Central memory CD8-positive, alpha-beta T cell (primary cell): Measurements from ENCODE around the gene MYO5A.

ENCODE experiments used
- ATAC-seq: fragments of 150-1000 bp; cut with Tn5 transposase; replicated peaks from 2 replicates; pipeline ENCODE4 v1.10.0; 2022; ENCODE audit warnings: mild to moderate bottlenecking, moderate FRiP score, moderate number of reproducible peaks; ENCODE audit not compliant: poor library complexity, severe bottlenecking; ENCODE audit errors: extremely low read depth
- DNase-seq, 2 donors: peaks; one replicate each; pipeline ENCODE4 v3.0.0; 2021; ENCODE audit warnings: low spot score in 2 of 2
- H3K27ac Mint-ChIP-seq: one replicate; pipeline ENCODE4 v1.8.0; 2022; ENCODE audit warnings: low read depth, mild to moderate bottlenecking, moderate library complexity, mixed read lengths
- H3K27me3 Mint-ChIP-seq: one replicate; pipeline ENCODE4 v1.8.0; 2022; ENCODE audit warnings: mixed read lengths
- H3K36me3 Mint-ChIP-seq: one replicate; pipeline ENCODE4 v1.8.0; 2022; ENCODE audit warnings: mild to moderate bottlenecking, moderate library complexity, mixed read lengths; ENCODE audit not compliant: insufficient read depth
- H3K4me1 Mint-ChIP-seq: one replicate; pipeline ENCODE4 v1.8.0; 2022; ENCODE audit warnings: mixed read lengths
- H3K4me3 Mint-ChIP-seq: one replicate; pipeline ENCODE4 v1.8.0; 2022; ENCODE audit warnings: mild to moderate bottlenecking, moderate library complexity, mixed read lengths
- H3K9me3 Mint-ChIP-seq: one replicate; pipeline ENCODE4 v1.8.0; 2022; ENCODE audit warnings: mixed read lengths

Gene MYO5A

DNA sequence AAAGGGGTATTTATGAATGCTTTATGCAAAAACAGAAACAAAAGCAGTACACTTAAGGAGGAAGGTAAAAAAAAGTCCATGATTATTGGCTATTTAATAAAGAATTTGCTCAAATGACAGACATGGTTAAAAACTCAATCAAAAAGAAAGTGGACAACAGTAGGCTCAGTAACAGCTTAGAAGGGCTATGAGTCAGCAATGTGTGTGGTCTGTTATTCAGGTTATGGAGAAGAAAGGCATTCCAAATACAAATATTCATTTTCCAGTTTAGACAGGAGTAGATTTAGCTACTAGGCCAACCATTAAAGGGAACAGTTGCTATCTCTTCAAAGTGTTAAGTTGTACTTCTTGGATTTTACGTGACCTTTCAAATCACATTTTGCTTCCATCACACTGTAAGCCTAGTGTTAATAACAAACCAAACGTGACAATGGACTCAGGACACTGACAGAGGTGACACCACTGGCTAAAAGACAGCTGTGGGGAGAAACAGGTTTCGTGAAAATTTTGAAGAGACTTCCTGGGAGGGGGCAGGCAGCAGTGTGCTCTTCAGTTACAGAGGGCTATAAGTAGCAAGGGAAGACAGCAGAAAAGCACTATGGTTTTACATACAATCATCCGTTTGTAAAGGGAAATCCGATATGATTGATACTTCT, 191.4 kb downstream of the MYO5A start:
- Mint-ChIP-seq H3K4me3 (no peak overlapping the region), H3K27ac (peak overlapping the region; percentile 29), H3K27me3 (no peaks in the 10 kb centered on the region), H3K36me3 (peaks cover 25% of the 10 kb centered on the region), H3K9me3 (no peaks in the 10 kb centered on the region), H3K4me1 (no peaks in the 10 kb centered on the region)
- DNase-seq (no peak), ATAC-seq (no peak)

DNA sequence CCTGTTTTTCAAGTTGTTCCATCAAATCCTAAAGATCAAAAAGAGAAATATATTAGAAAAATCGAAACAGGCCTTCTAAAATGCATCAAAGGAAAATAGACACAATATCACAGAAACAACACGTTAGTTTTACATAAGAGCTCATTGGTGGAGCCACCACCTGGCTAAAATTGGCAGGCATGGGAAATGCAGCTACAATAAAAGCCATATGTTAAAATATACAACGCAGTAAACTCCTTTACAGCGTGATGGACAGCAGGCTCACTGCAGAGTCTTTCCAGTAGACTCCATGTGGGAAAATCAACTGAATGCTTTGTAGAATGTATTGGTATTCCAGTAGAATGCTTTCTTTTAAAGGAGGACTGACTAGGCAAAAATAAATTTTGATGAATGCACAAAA, 192.2 kb downstream of the MYO5A start:
- Mint-ChIP-seq H3K36me3 (peaks cover 23% of the 10 kb centered on the region), H3K27me3 (no peaks in the 10 kb centered on the region)

GRCh38 chr15:52334491-52335160, 194.1 kb downstream of the MYO5A start:
- Mint-ChIP-seq H3K36me3 (peaks cover 18% of the 10 kb centered on the region), H3K4me1 (peaks cover 10% of the 10 kb centered on the region), H3K9me3 (no peaks in the 10 kb centered on the region), H3K4me3 (no peak overlapping the region), H3K27ac (no peak overlapping the region), H3K27me3 (no peaks in the 10 kb centered on the region)
- ATAC-seq (no peak), DNase-seq (no peak)

More for the DNA sequence above, 192.2 kb downstream of the MYO5A start:
- H3K27ac Mint-ChIP-seq: no peak overlapping the region
- H3K4me3 Mint-ChIP-seq: no peak overlapping the region
- ATAC-seq (no peak), DNase-seq (no peak)
- no peaks in the 10 kb centered on the region for H3K9me3 Mint-ChIP-seq
- peaks cover 5% of the 10 kb centered on the region for H3K4me1 Mint-ChIP-seq

- Mint-ChIP-seq H3K4me1 (peaks cover 10% of the 10 kb centered on the region), H3K4me3 (no peak overlapping the region), H3K27ac (peak overlapping the region; percentile 44), H3K36me3 (peaks cover 37% of the 10 kb centered on the region), H3K27me3 (no peaks in the 10 kb centered on the region), H3K9me3 (no peaks in the 10 kb centered on the region)
- peak; percentile 98 for ATAC-seq
- peak in 1 of 2 donors; percentile 40 for DNase-seq
Observed at GRCh38 chr15:52331490-52332240, 197.0 kb downstream of the MYO5A start.

DNA sequence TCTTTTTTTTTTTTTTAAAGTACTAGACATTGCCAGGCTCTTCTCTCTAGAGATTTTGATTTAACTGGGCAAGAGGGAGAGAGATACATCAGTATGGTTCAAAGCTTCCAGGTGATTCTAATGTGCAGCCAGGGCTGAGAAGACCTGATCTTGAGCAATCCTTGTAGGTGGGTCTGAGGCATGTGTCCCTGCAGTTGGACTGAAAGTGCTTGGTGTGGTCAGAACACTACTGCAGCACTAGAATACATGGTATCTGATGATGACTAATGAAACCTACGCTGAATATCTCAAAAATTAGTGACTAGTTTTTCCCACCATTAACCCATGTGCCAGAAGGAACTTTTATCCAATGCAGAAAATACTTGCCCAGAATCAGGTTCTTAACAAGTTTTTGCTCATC, 198.7 kb downstream of the MYO5A start:
- ATAC-seq (no peak), DNase-seq (no peak)
- H3K27me3 Mint-ChIP-seq: no peaks in the 10 kb centered on the region
- H3K9me3 Mint-ChIP-seq: no peaks in the 10 kb centered on the region
- peaks cover 44% of the 10 kb centered on the region for H3K36me3 Mint-ChIP-seq
- no peak overlapping the region for H3K27ac Mint-ChIP-seq
- H3K4me3 Mint-ChIP-seq: no peak overlapping the region
- peaks cover 10% of the 10 kb centered on the region for H3K4me1 Mint-ChIP-seq

DNA sequence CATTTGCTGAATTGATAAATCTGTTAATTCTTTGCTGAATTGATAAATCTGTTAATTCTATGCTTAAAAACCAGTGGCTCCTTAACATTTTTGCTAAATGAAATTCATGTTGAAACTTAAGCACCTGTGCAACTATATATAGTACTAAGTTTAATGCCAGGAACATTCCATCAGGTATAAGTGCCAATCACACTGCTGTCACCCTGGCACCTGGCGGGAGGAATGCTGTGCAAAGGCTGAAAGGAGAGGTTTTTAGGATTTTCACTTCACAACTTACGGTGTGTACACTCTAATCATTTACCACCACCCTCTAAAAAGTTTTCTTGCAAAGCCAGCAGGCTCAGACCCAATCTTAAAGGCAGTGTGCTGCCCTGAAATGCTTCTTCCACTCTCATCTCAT, 199.5 kb downstream of the MYO5A start:
- ATAC-seq (no peak), DNase-seq (no peak)
- Mint-ChIP-seq H3K36me3 (peaks cover 44% of the 10 kb centered on the region), H3K27me3 (no peaks in the 10 kb centered on the region), H3K4me3 (no peak overlapping the region), H3K4me1 (peaks cover 10% of the 10 kb centered on the region), H3K27ac (peak overlapping the region; percentile 0), H3K9me3 (no peaks in the 10 kb centered on the region)

DNA sequence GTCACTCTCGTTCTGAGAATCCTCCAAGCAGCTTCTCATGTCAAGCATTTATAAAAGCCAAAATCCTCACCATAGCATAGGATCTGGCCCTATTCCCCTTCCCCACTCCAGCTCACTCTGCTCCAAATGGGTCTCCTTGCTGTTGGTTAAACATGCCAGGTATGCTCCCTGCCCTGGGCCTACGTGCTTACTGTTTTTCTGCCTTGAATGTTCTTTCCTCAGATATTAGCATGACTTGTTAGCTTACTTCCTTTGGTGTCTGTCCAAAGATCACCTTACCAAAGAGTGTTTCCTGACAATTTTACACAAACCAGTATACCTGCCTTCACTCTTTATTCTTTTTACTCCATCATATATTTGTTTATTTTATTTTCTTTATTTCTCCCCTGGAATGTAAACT, 200.0 kb downstream of the MYO5A start:
- Mint-ChIP-seq H3K9me3 (no peaks in the 10 kb centered on the region), H3K27me3 (no peaks in the 10 kb centered on the region), H3K4me3 (no peak overlapping the region), H3K27ac (peak overlapping the region; percentile 0), H3K4me1 (peaks cover 10% of the 10 kb centered on the region), H3K36me3 (peaks cover 45% of the 10 kb centered on the region)
- no peak for ATAC-seq
- DNase-seq: no peak

GRCh38 chr15:52326756-52327155, 201.9 kb downstream of the MYO5A start:
- ATAC-seq (no peak), DNase-seq (no peak)
- Mint-ChIP-seq H3K27ac (no peak overlapping the region), H3K36me3 (peaks cover 54% of the 10 kb centered on the region), H3K27me3 (no peaks in the 10 kb centered on the region), H3K4me3 (no peak overlapping the region), H3K9me3 (no peaks in the 10 kb centered on the region), H3K4me1 (peaks cover 7% of the 10 kb centered on the region)

- ATAC-seq: no peak
- peaks cover 66% of the 10 kb centered on the region for H3K36me3 Mint-ChIP-seq
Observed at GRCh38 chr15:52324109-52324508, 204.6 kb downstream of the MYO5A start.

DNA sequence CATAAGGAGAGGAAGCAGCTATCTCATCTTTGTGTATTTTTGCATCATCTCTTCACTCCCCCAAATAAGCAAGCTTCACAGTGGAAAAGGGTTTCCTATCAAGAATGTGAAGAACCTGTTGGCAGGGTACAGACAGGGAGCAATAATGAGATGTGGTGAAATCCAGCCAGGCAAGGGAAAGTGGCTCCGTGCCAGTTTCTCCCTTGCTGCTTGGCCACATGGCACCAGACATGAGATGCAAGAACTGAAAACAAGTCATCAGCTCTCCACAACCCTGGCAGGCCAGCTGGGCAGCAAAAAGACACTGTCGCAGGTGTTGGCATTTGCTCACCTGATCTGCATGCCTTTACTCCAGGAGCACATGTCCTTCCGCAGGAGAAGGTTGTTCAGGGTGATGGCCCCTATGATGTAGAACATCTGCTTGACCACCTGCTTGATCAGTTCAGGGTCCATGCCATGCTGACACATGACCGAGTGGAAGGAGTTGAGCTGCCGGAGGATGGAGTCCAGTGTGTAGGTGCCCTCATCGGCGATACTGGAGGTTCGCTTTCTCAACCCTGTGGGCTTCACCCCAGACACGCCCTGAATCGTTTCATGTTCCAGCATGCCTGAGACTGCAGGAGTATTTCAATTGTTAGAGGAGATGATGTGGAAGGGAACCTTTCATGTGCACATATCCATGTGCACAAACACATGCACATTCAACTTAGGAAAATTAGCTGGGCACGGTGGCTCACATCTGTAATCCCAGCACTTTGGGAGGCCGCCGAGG, 209.8 kb downstream of the MYO5A start:
- Mint-ChIP-seq H3K4me3 (no peak overlapping the region), H3K27ac (no peak overlapping the region), H3K4me1 (no peaks in the 10 kb centered on the region), H3K36me3 (peaks cover 70% of the 10 kb centered on the region), H3K27me3 (no peaks in the 10 kb centered on the region), H3K9me3 (no peaks in the 10 kb centered on the region)
- DNase-seq: no peak
- no peak for ATAC-seq

More at GRCh38 chr15:52324109-52324508, 204.6 kb downstream of the MYO5A start:
- H3K4me1 Mint-ChIP-seq: no peaks in the 10 kb centered on the region
- no peaks in the 10 kb centered on the region for H3K27me3 Mint-ChIP-seq
- no peaks in the 10 kb centered on the region for H3K9me3 Mint-ChIP-seq
- no peak overlapping the region for H3K4me3 Mint-ChIP-seq
- no peak for DNase-seq
- H3K27ac Mint-ChIP-seq: peak overlapping the region; percentile 61

GRCh38 chr15:52317688-52318087, 211.0 kb downstream of the MYO5A start:
- ATAC-seq (no peak), DNase-seq (no peak)
- peaks cover 71% of the 10 kb centered on the region for H3K36me3 Mint-ChIP-seq
- H3K4me3 Mint-ChIP-seq: no peak overlapping the region
- H3K9me3 Mint-ChIP-seq: no peaks in the 10 kb centered on the region
- H3K27me3 Mint-ChIP-seq: no peaks in the 10 kb centered on the region
- no peaks in the 10 kb centered on the region for H3K4me1 Mint-ChIP-seq
- H3K27ac Mint-ChIP-seq: no peak overlapping the region

DNA sequence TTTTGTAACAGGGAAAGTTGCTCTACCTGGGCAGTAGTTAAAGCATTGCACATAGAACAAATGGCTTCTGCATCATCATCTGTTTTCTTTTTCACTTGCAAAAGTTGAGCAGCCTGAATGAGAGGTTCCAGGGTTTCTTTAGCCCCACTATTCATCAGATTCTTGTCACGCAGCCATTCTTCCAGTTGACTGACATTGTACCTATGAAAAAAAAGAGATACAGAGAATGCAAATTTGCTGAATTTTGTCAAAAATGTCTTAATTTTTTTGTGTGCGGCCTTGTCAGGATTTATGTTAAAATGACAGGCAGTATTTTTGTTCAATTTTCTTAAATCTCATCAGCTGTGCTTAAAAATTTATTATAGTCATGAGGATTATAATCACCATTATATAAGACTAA, 211.7 kb downstream of the MYO5A start:
- Mint-ChIP-seq H3K4me3 (no peak overlapping the region), H3K9me3 (no peaks in the 10 kb centered on the region), H3K36me3 (peaks cover 75% of the 10 kb centered on the region), H3K27ac (no peak overlapping the region), H3K4me1 (no peaks in the 10 kb centered on the region), H3K27me3 (no peaks in the 10 kb centered on the region)
- no peak for DNase-seq
- no peak for ATAC-seq
